K562 (cell line): Measurements from ENCODE around the gene CCDC28B. TPM values are rescaled to one million over a fixed set of nuclear protein-coding genes. Genes with fewer than 3 reads are reported as not detected.

ENCODE experiments used
- COPS2 ChIP-seq: fragments of 450-650 bp; conservative IDR thresholded peaks from 2 replicates; pipeline ENCODE4 v1.6.1; 2016; ENCODE audit warnings: mild to moderate bottlenecking, moderate library complexity
- CREB1 ChIP-seq, 2 experiments: sonication (generic) in 1 of 2; formaldehyde crosslinking in 1 of 2; IDR thresholded peaks; 2 replicates each; pipeline versions ENCODE4 v1.6.1 to v1.8.0; 2012 to 2022; ENCODE audit warnings: inconsistent platforms in 1 of 2, mild to moderate bottlenecking in 1 of 2, missing genetic modification reagents in 1 of 2, moderate library complexity in 1 of 2
- ETV6 ChIP-seq, 3 experiments: fragments of 150-350 bp in 1 of 3; sonication (generic) in 1 of 3; formaldehyde crosslinking in 1 of 3; IDR thresholded peaks; 2 replicates each; pipeline versions ENCODE4 v1.6.1 to v1.8.0; 2014 to 2022; ENCODE audit warnings: borderline replicate concordance in 2 of 3, low read depth in 2 of 3, antibody characterized with exemption in 1 of 3, low read length in 1 of 3, mild to moderate bottlenecking in 1 of 3, missing genetic modification reagents in 1 of 3
- MXI1 ChIP-seq: IDR thresholded peaks from 2 replicates; pipeline ENCODE4 v1.6.1; 2011; ENCODE audit warnings: low read depth, mild to moderate bottlenecking, improper control_type of control experiment, low read length
- PCBP1 ChIP-seq: fragments of 200-400 bp; formaldehyde crosslinking; IDR thresholded peaks from 2 replicates; pipeline ENCODE4 v1.6.1; 2018; ENCODE audit warnings: mild to moderate bottlenecking, low read depth, low read length; ENCODE audit not compliant: poor library complexity, severe bottlenecking
- PPARD ChIP-seq: fragments of 250-450 bp; sonication (Bioruptor Pico); IDR thresholded peaks from 2 replicates; pipeline ENCODE4 v1.8.0; 2022; ENCODE audit warnings: inconsistent platforms, mild to moderate bottlenecking, moderate library complexity
- RERE ChIP-seq: sonication (generic); formaldehyde crosslinking; IDR thresholded peaks from 2 replicates; pipeline ENCODE4 v1.8.0; 2023; ENCODE audit warnings: missing genetic modification reagents, mild to moderate bottlenecking, borderline replicate concordance
- SOX6 ChIP-seq: fragments of 450-650 bp; IDR thresholded peaks from 2 replicates; pipeline ENCODE4 v1.6.1; 2014; ENCODE audit warnings: mild to moderate bottlenecking
- TCFL5 ChIP-seq: fragments of 250-450 bp; sonication (Bioruptor Pico); conservative IDR thresholded peaks from 2 replicates; pipeline ENCODE4 v1.6.1; 2021; ENCODE audit warnings: mild to moderate bottlenecking, moderate library complexity, matching md5 sums
- ZHX1 ChIP-seq: fragments of 150-350 bp; conservative IDR thresholded peaks from 2 replicates; pipeline ENCODE4 v1.6.1; 2014; ENCODE audit warnings: low read length
- ZNF263 ChIP-seq: sonication (generic); formaldehyde crosslinking; IDR thresholded peaks from 2 replicates; pipeline ENCODE4 v1.8.0; 2022; ENCODE audit warnings: mild to moderate bottlenecking, missing genetic modification reagents, borderline replicate concordance
- ZNF384 ChIP-seq: IDR thresholded peaks from 2 replicates; pipeline ENCODE4 v1.6.1; 2012; ENCODE audit warnings: low read depth, low read length, improper control_type of control experiment
- ZNF518B ChIP-seq: fragments of 250-450 bp; sonication (Bioruptor Pico); IDR thresholded peaks from 2 replicates; pipeline ENCODE4 v1.5.0; 2021; ENCODE audit warnings: mild to moderate bottlenecking, moderate library complexity
- polyA plus RNA-seq, 8 experiments: library from polyadenylated mRNA; depleted of rRNA in 4 of 8; stranded (reverse) in 5 of 8; unstranded in 3 of 8; fragments of >200 nt; fragmentation: Nextera tagmentation in 2 of 8; fragmentation: Illumina TruSeq in 1 of 8; extraction: Ambion mirVana in 2 of 8; extraction: Trizol in 1 of 8; gene quantifications; 2 replicates each; pipeline versions ENCODE4 v1.2.1 to v1.2.3, GENCODE V29; 2011 to 2014; ENCODE audit warnings: inconsistent platforms in 1 of 8, missing spikeins in 1 of 8
- total RNA-seq, 7 experiments: library from RNA; depleted of rRNA in 6 of 7; stranded (reverse); fragments of >200 nt in 6 of 7; fragmentation: Illumina TruSeq in 2 of 7; extraction: Trizol in 2 of 7; gene quantifications; 2 replicates each; pipeline versions ENCODE4 v1.2.1 to v1.2.3, GENCODE V29; 2011 to 2021; ENCODE audit warnings: low replicate concordance in 1 of 7

Gene CCDC28B
- total and polyA plus RNA-seq, 9 of the 15 experiments (the other 6 are each of a cell fraction or from before 2014, with no cell fraction given), result 5.7 to 54.5 (median 31.7) TPM

DNA sequence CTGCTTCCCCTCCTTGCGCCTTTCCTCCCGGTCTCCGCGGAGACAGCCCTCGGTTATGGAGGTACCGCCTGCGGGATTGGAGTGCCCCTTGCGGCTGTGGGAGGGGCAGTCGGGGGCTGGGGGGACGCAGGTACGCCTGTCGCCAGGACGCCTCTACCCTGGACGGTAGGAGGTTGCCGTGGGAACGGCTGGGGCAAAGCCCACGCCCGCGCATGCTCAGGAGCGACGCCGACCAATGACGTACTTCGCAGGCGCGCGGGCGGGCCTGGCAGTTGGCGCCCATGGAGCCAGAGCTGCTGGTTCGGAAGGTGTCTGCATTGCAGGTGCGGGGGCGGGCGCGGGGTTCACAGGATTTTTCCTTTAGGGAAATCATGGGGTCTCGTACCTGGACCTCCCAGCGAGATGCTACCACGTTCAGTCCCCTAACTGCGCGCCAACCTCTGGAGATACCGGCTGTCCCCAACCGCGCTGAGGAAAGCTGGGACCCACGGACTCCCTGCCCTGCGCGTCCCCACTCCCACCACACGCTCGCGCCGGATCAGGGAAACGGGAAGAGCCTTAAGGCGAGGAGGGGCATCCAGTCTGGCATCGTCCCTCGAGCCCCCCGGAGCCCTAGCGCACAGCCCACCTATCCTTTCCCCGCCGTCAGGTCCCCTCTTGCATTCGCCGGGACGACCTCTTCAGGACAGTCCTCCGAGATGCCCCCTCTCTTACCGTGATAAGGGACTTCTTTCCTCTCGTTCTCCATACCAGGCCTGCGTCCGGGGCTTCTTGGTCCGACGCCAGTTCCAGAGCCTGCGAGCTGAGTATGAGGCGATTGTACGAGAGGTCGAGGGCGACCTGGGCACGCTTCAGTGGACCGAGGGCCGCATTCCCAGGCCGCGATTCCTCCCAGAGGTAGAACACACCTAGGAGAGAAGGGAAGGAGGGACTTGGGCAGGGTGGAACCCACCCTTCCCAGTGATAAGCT is 5.3 kb downstream of the CCDC28B start, which contains the start of gene IQCC (continued):
- TF ChIP-seq RERE, result no peak
- peak; percentile 39; the same call in 1 of the 2 replicates for TF ChIP-seq ZNF263 (CRISPR knock-in tag)
- no peak for TF ChIP-seq PPARD (CRISPR knock-in tag)
- no peak for TF ChIP-seq ETV6 (IDR thresholded peaks at IDR 0.05; ENCODE audit: borderline replicate concordance in 1 of 2, low read depth in 2 of 2, low read length in 1 of 2)
- 0 out of 2 replicates have a peak, but pooled peaks have one; percentile 18 for TF ChIP-seq ETV6 (CRISPR knock-in tag; IDR thresholded peaks at IDR 0.05; ENCODE audit: borderline replicate concordance)
- no peak for TF ChIP-seq ZNF518B (CRISPR knock-in tag)
- no peak for TF ChIP-seq TCFL5 (CRISPR knock-in tag)
- no peak for TF ChIP-seq ZNF384
- no peak for TF ChIP-seq SOX6
- TF ChIP-seq MXI1, result peak; percentile 97
- TF ChIP-seq ZHX1, result 0 out of 2 replicates have a peak, but pooled peaks have one; percentile 76
- peak; percentile 96 for TF ChIP-seq CREB1 (IDR thresholded peaks at IDR 0.05)
- peak; percentile 98 for TF ChIP-seq CREB1 (CRISPR knock-in tag; IDR thresholded peaks at IDR 0.05)
- TF ChIP-seq PCBP1, result no peak
- no peak for TF ChIP-seq COPS2
